ENCODE data around the gene PABPN1L. TPM values are rescaled to one million over a fixed set of nuclear protein-coding genes. Genes with fewer than 3 reads are reported as not detected.
"Not testable (repeated sequence)": the region's sequence is repeated elsewhere in the genome, so short reads cannot be mapped to it uniquely, and the experiment has no call there.

PABPN1L gene
- total and polyA plus RNA-seq, 12 donors: 0.21 TPM; not detected in 11

DNA sequence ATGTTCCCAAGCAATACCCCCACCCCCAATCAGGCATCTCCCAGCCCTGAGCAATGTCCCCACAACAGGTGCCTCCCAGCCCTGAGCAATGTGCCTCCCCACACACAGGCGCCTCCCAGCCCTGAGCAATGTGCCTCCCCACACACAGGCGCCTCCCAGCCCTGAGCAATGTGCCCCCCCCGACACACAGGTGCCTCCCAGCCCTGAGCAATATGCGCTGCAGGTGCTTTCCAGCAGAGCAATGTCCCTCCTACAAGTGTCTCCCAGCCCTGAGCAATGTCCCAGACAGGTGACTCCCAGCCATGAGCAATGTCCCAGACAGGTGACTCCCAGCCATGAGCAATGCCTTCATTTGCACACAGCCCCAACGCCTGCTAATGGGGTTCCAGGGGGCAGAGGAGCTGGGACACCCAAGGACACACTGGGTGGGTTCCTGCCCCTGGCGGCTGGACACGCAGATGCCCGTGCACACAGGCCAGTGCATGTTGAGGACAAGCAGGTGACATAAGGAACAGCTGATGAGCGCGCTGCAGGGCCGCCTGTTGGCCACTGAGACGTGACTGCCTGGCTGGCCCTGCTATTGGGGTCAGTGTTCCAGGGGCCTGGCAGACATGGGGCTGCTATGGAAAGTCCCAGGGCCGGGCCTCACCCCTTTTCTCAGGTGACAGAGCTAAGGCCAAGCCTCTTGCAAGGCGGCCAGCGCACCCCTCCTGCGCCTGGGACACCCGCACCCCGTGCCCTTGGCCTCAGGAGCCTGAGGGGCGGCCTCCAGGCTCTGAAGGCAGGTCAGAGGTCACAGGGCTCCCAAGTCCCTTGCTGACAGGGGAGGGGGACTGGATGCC lies 26.9 kb upstream of the PABPN1L start:
- Histone ChIP-seq H3K27ac (no peak overlapping the region), H3K27me3 (no peaks in the 10 kb centered on the region), H3K36me3 (peaks cover 0 to 67% (median 0%) of the 10 kb centered on the region in 9 donors), H3K4me1 (peaks cover 0 to 10% (median 5%) of the 10 kb centered on the region in 9 donors), H3K9me3 (peaks cover 0 to 4% (median 0%) of the 10 kb centered on the region in 11 donors), H3K4me3 (no peak overlapping the region)
- intact Hi-C loops (cut with DNase I): loop anchor here in 1 of 10 donors (5.0 kb wide), 1 partner anchor 44 kb away; no protein-coding TSS in a partner anchor
- no peak for DNase-seq
- WGBS, 2 donors: 90 to 91% methylated on average over 19 of the region's 19 CpGs
- TF ChIP-seq, protein P1, sequence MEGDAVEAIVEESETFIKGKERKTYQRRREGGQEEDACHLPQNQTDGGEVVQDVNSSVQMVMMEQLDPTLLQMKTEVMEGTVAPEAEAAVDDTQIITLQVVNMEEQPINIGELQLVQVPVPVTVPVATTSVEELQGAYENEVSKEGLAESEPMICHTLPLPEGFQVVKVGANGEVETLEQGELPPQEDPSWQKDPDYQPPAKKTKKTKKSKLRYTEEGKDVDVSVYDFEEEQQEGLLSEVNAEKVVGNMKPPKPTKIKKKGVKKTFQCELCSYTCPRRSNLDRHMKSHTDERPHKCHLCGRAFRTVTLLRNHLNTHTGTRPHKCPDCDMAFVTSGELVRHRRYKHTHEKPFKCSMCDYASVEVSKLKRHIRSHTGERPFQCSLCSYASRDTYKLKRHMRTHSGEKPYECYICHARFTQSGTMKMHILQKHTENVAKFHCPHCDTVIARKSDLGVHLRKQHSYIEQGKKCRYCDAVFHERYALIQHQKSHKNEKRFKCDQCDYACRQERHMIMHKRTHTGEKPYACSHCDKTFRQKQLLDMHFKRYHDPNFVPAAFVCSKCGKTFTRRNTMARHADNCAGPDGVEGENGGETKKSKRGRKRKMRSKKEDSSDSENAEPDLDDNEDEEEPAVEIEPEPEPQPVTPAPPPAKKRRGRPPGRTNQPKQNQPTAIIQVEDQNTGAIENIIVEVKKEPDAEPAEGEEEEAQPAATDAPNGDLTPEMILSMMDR (IDR thresholded peaks at IDR 0.05): no peak
- no peak for ATAC-seq

DNA sequence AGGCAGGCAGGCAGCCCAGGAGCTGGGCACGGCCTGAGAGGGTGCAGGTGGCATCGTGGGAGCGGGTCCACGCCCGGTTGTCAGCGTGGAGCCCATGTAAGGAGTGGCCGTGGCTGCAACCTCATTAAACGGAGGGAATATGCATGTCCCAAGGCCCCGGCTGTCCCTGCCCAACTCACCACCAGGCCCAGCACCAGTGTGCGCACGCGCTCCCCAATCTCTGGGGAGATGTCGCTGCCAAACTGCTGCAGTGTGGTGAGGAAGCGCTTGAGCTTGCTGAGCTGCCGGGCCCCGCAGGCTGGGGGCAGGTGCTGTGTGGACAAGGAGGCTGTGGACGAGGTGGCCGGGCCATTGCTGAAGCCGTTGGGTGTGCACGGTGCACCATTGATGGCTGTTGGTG lies 25.6 kb upstream of the PABPN1L start:
- Histone ChIP-seq H3K27ac (no peak overlapping the region), H3K9me3 (peaks cover 0 to 4% (median 0%) of the 10 kb centered on the region in 11 donors), H3K36me3 (peaks cover 0 to 55% (median 0%) of the 10 kb centered on the region in 9 donors), H3K4me1 (peaks cover 9 to 22% (median 14%) of the 10 kb centered on the region in 9 donors), H3K27me3 (no peaks in the 10 kb centered on the region), H3K4me3 (no peak overlapping the region)
- TF ChIP-seq, protein P1 (IDR thresholded peaks at IDR 0.05): no peak
- ATAC-seq (no peak), DNase-seq (no peak)
- intact Hi-C loops (cut with DNase I): loop anchor here in 1 of 10 donors (5.0 kb wide), 1 partner anchor 45 kb away; no protein-coding TSS in a partner anchor
- 85 to 87% methylated on average over 20 of the region's 20 CpGs for WGBS, 2 donors

DNA sequence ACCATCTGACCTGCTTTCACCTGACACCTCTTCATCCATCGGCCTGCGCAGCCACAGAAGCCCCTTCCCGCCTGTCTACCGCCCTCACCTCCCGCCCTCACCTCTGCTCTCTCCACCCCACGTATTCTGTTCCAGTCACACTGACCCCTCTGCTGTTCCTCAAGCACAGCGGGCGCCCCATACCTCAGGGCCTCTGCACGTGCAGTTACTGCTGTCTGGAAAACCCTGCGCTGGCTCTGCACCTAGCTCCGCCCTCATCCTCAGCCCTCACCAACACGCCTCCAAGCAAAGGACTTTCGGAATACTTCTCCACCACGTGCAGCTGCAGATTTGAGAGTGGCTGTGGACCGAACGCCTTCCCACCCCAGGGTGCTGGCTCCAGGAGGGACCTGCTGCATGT lies 24.6 kb upstream of the PABPN1L start:
- no peak for DNase-seq
- no peak overlapping the region for H3K27ac ChIP-seq
- intact Hi-C loops (cut with DNase I): loop anchor here in 1 of 10 donors (5.0 kb wide), 1 partner anchor 46 kb away; no protein-coding TSS in a partner anchor
- TF ChIP-seq, protein P1 (IDR thresholded peaks at IDR 0.05): no peak
- H3K4me3 ChIP-seq: no peak overlapping the region
- WGBS, 2 donors: 88 to 93% methylated on average over 16 of the region's 16 CpGs
- H3K27me3 ChIP-seq: no peaks in the 10 kb centered on the region
- peaks cover 0 to 4% (median 0%) of the 10 kb centered on the region in 11 donors for H3K9me3 ChIP-seq
- ATAC-seq: no peak
- H3K36me3 ChIP-seq: peaks cover 0 to 45% (median 0%) of the 10 kb centered on the region in 9 donors
- peaks cover 17 to 32% (median 24%) of the 10 kb centered on the region in 9 donors for H3K4me1 ChIP-seq

DNA sequence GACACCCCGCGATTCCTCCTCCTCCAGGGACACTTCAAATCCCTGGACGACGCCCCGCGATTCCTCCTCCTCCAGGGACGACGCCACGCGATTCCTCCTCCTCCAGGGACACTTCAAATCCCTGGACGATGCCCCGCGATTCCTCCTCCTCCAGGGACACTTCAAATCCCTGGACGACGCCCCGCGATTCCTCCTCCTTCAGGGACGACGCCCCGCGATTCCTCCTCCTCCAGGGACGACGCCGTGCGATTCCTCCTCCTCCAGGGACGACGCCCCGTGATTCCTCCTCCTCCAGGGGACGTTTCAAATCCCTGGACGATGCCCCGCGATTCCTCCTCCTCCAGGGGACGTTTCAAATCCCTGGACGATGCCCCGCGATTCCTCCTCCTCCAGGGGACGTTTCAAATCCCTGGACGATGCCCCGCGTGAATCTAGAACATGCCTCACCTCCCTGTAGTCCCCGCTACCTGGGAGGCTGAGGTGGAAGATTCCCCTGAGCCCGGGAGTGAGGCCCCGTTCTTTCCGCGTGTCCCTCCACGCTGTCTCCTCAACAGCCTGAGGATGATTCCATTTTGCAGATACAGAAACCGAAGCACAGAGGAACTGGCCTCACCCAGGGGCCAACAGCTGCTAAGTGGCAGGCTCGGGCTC lies 23.4 kb upstream of the PABPN1L start:
- WGBS, 2 donors: 85 to 91% methylated on average over 46 to 48 of the region's 48 CpGs
- Histone ChIP-seq H3K4me1 (peaks cover 19 to 40% (median 27%) of the 10 kb centered on the region in 9 donors), H3K36me3 (peaks cover 0 to 48% (median 5%) of the 10 kb centered on the region in 9 donors), H3K27ac (peak overlapping the region in 2 of 10 donors; percentile 19 to 34)
- not testable (repeated sequence) for H3K9me3 ChIP-seq, ATAC-seq, H3K4me3 ChIP-seq, H3K27me3 ChIP-seq, DNase-seq
- intact Hi-C loops (cut with DNase I): loop anchor here in 6 of 10 donors (2.0 to 5.0 kb wide), 3 partner anchors 32 to 49 kb away; no protein-coding TSS in a partner anchor

All from heart right ventricle (tissue), 16 donors.